KOPT-K1 (cell line): Measurements from ENCODE around the gene SLC25A45.
A peak's percentile ranks its signal among the peaks of the same experiment; 100 is the strongest.

Experiments used
- H3K27ac ChIP-seq: fragments of 200-600 bp; sonication (generic); 2 replicates; pipeline ENCODE4 v1.5.1; 2016; ENCODE audit warnings: antibody characterized with exemption, mild to moderate bottlenecking, low read depth, low read length; ENCODE audit not compliant: poor library complexity, severe bottlenecking
- H3K36me3 ChIP-seq: fragments of 200-600 bp; sonication (generic); 2 replicates; pipeline ENCODE4 v1.5.1; 2017; ENCODE audit warnings: antibody characterized with exemption, mild to moderate bottlenecking, low read length, moderate library complexity; ENCODE audit not compliant: insufficient read depth
- H3K9me3 ChIP-seq: fragments of 200-600 bp; sonication (generic); 2 replicates; pipeline ENCODE4 v1.5.1; 2017; ENCODE audit warnings: antibody characterized with exemption, low read length, mild to moderate bottlenecking; ENCODE audit not compliant: insufficient read depth, poor library complexity, severe bottlenecking

Gene SLC25A45

GRCh38 chr11:65389294-65389980, 7.0 kb upstream of the SLC25A45 start:
- H3K9me3 ChIP-seq, result no peaks in the 10 kb centered on the region
- peaks cover 61% of the 10 kb centered on the region for H3K36me3 ChIP-seq
- peak overlapping the region; percentile 18 for H3K27ac ChIP-seq

DNA sequence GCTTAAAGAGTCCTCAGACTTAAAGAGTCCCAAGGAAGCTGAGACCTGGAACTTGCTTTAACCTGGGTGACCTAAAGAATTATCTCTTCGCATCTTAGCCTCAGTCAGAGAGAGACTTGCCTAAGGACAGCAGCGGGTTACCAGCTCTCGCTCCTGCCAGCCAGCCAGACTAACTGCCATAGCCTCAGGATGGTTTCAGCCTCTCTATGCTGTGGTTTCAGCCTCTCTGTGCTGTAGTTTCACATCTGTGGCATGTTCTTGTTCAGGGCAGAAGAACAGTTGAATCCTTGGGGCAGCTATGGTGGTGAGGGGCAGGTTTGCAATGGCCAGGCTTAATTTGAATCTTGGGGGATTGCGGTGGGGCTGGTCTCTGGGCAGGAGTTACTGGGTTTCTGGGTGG, 6.3 kb upstream of the SLC25A45 start:
- H3K9me3 ChIP-seq, result no peaks in the 10 kb centered on the region
- H3K27ac ChIP-seq, result peak overlapping the region; percentile 18
- peaks cover 54% of the 10 kb centered on the region for H3K36me3 ChIP-seq

DNA sequence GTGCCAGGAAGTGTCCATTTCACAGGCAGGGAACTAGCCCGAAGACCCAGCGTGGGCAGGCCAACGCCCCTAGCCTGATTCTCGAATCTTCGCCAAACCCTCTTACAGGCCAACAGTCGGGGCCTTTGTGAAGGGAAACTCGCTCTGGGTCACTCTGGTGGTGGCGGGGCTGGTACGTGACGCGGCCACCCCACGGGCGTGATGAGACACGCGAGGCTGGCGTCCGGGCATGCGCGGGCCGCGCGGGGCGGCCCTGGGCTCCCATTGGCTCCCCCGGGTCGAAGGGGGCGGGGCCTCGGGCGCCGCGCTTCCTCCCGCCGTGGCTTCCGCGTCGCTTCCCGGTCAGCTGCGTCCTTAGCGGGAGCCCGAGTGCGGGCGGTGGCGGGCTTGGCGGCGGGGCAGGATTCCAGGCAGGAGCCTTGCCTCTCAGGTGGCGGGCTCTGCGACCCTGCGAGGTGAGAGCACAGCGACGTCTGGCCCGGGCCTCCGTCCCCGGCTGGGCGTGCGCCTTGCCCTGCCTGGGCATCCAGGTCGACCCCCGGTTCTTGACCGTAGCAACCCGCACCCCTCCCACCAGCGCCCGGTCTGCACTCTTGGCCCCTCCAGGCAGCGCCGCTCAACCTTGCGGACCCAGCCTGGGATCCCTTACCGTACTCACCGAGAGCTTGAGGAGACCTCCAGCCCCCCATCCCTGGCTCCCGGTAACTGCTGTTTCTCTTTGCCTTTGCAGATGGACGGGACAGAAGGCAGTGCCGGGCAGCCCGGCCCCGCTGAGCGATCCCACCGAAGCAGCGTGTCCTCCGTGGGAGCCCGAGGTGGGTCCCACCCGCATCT, 4.1 kb upstream of the SLC25A45 start, which contains the start of gene FRMD8:
Gene FRMD8, plus strand, starts transcription at position 331 of the 834 bp plus-strand sequence. Its CDS starts 400 bp downstream, at position 731.
- H3K9me3 ChIP-seq, result no peaks in the 10 kb centered on the region
- peak within 1 kb of the TSS; percentile 72 for H3K27ac ChIP-seq
- H3K36me3 ChIP-seq, result peaks cover 33% of the 10 kb centered on the region

DNA sequence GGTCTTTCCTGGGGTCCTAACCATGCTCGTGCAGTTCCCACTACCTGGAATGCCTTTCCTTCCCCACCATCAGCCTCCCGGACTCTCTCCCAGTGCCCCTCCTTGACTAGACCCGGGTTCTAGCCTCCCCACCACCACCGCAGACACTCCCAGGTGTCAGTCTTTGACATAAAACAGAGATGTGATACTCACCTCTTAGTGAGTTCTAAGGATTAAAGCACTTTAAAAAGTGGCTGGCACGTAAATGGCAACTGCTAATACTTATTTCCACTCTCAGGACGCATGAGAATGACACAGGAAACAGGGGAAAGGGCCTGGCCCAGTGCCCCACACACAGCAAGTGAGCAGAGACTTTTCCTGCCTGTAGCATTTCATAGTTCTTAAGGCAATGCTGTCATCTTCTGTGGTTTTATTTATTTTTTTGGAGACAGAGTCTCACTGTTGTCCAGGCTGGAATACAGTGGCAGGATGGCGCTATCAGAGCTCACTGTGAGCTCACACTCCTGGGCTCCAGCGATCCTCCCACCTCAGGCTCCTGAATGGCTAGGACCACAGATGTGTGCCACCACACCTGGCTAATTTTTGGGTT, 1.9 kb upstream of the SLC25A45 start:
- Histone ChIP-seq H3K9me3 (no peaks in the 10 kb centered on the region), H3K27ac (peak overlapping the region; percentile 35), H3K36me3 (peaks cover 15% of the 10 kb centered on the region; the same call in 1 of the 2 replicates)

GRCh38 chr11:65383778-65384177, 1.3 kb upstream of the SLC25A45 start:
- Histone ChIP-seq H3K36me3 (0 out of 2 replicates have a peak, but pooled peaks cover 8% of the 10 kb centered on the region), H3K9me3 (no peaks in the 10 kb centered on the region), H3K27ac (no peak overlapping the region)

DNA sequence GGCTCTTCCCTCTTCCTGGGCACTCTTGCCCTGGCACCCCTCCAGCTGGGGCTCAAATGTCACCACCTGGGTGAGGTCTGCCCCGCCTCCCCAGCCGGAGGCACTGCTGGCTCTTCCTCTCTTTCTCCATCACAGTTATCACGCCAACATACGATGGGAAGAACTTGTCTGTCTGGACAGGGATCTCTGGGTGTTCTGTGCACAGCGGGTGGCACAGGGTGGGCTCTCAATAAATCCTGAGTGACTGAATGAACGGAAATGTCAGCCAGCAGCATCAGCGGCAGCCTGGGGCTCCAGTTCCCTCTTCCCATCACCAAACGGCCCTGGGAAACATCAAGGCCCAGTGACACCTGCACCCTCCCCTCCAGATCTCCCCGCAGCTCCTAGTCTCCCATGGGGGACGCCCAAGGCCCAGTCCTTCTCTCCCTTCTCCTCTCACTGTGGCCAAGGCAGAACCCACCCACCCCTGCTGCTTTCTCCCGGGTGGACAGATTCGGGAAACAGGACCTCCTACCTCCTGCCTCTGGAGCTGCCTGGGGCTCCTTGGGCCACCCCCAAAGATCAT, 440 bp upstream of the SLC25A45 start:
- peak overlapping the region; percentile 82 for H3K27ac ChIP-seq
- H3K9me3 ChIP-seq, result no peaks in the 10 kb centered on the region
- H3K36me3 ChIP-seq, result 0 out of 2 replicates have a peak, but pooled peaks cover under 1% of the 10 kb centered on the region

DNA sequence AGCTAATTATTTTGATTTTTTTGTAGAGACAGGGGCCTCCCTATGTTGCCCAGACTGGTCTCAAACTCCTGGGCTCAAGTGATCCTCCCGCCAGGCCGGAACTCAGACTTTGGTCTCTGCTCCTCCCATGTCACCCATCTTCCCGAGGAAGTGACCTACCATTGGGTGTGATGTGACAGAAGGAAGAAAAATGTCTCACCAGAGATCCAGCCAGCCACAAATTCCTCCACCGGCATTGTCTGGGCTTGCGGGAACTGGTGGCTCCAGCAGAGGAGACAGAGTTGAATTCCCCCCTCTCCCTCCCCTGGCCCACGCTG, 772 bp downstream of the SLC25A45 start:
- Histone ChIP-seq H3K9me3 (no peaks in the 10 kb centered on the region), H3K36me3 (no peaks in the 10 kb centered on the region), H3K27ac (peak overlapping the region; percentile 82)

- no peak overlapping the region for H3K27ac ChIP-seq
- H3K36me3 ChIP-seq, result no peaks in the 10 kb centered on the region
- H3K9me3 ChIP-seq, result no peaks in the 10 kb centered on the region
Observed at GRCh38 chr11:65380460-65381119, 1.9 kb downstream of the SLC25A45 start.

- Histone ChIP-seq H3K9me3 (no peaks in the 10 kb centered on the region), H3K27ac (no peak overlapping the region)
Observed at GRCh38 chr11:65379698-65380459, 2.6 kb downstream of the SLC25A45 start.

DNA sequence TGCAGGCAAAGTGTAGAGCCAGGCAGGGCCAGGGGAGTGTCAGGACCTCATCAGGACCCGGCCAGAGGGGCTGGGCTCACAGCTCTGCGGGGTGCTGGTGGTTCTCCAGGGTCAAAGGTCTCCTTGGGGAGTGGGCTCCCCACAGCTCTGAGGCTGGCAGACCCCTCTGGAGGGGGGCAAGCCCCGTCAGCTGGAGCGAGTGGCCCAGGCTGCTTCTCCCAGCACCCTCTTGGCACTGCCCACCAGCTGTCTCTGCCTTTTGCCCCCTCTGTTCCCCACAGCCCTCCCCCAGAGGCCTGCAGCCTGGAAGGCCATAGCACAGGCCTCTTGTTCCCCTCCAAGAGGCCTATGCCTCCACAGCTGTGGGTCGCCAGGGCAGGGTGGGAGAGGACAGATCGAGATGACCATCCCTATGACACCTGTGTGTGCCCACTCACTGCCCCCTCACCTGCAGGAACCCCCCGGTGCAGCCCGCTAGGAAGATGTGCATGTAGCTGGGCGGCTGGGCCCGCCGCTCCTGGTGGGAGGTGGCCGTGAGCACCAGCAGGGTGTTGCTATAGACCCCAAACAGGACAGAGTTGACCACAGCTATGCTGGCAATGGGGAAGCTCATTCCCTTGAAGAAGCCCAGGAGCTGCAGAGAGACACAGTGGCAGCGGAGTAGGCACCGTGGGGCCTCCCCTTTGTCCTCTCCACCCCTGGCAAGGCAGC, 3.4 kb downstream of the SLC25A45 start:
- Histone ChIP-seq H3K9me3 (no peaks in the 10 kb centered on the region), H3K27ac (no peak overlapping the region), H3K36me3 (no peaks in the 10 kb centered on the region)

More at GRCh38 chr11:65379698-65380459, 2.6 kb downstream of the SLC25A45 start:
- no peaks in the 10 kb centered on the region for H3K36me3 ChIP-seq

- no peaks in the 10 kb centered on the region for H3K36me3 ChIP-seq
- no peak overlapping the region for H3K27ac ChIP-seq
- no peaks in the 10 kb centered on the region for H3K9me3 ChIP-seq
Observed at GRCh38 chr11:65378208-65378927, 4.1 kb downstream of the SLC25A45 start.

DNA sequence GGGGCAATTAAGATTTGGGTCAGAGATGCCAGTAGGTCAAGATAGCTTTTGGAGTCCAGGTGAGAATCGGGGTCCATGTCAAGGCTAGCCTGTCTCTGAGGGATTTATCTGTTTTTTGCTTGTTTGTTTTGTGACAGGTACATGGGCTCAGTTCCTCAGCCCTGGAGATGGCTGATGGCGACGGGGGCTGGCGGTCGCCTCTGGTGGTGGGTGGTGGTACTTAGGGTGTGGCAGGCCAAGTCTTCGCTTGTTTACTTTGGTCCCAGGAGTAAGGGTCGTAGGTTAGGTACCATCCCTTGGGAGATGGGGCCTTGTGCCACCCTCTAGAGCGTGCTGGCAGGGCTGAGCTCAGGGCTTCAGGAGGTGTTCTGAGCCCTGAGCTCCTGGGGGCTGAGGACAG, 4.7 kb downstream of the SLC25A45 start:
- H3K36me3 ChIP-seq, result no peaks in the 10 kb centered on the region
- H3K27ac ChIP-seq, result no peak overlapping the region

GRCh38 chr11:65377036-65377435, 5.4 kb downstream of the SLC25A45 start:
- Histone ChIP-seq H3K27ac (no peak overlapping the region), H3K9me3 (no peaks in the 10 kb centered on the region), H3K36me3 (no peaks in the 10 kb centered on the region)

More for the DNA sequence above, 4.7 kb downstream of the SLC25A45 start:
- no peaks in the 10 kb centered on the region for H3K9me3 ChIP-seq
